OCI-M2 (cell line): ENCODE results near the gene CCDC71L.

Experiments used
- DNase-seq: peaks from one replicate; lab custom pipeline; 2025; ENCODE audit not compliant: unreplicated experiment; lab: John Stamatoyannopoulos, UW

CCDC71L gene

GRCh38 chr7:106609416-106609815, 51.5 kb downstream of the CCDC71L start:
- no peak for DNase-seq

GRCh38 chr7:106608661-106609060, 52.3 kb downstream of the CCDC71L start:
- DNase-seq: no peak
